H9 (cell line): ENCODE measurements around the gene MAGI1. TPM values are rescaled to one million over a fixed set of nuclear protein-coding genes. Genes with fewer than 3 reads are reported as not detected.

Experiments
- DNase-seq: peaks from one replicate; pipeline ENCODE4 v3.0.0-alpha.2; 2017
- H2AFZ ChIP-seq: one replicate; pipeline ENCODE4 v1.6.1; 2013; ENCODE audit warnings: mild to moderate bottlenecking, low read length, control low read depth, moderate library complexity
- H2AK5ac ChIP-seq: 2 replicates; pipeline ENCODE4 v1.6.1; 2013; ENCODE audit warnings: low read length, control low read depth, mixed read lengths; ENCODE audit not compliant: insufficient read length
- H2BK120ac ChIP-seq: one replicate; pipeline ENCODE4 v1.6.1; 2013; ENCODE audit warnings: low read depth, mild to moderate bottlenecking, low read length, control low read depth, inconsistent platforms; ENCODE audit not compliant: poor library complexity, severe bottlenecking
- H2BK12ac ChIP-seq: 2 replicates; pipeline ENCODE4 v1.6.1; 2013; ENCODE audit warnings: low read length, control low read depth, mixed read lengths, low read depth; ENCODE audit not compliant: insufficient read length
- H2BK15ac ChIP-seq: 2 replicates; pipeline ENCODE4 v1.6.1; 2013; ENCODE audit warnings: low read depth, low read length, control low read depth
- H2BK20ac ChIP-seq: one replicate; pipeline ENCODE4 v1.6.1; 2013; ENCODE audit warnings: low read depth, mild to moderate bottlenecking, low read length, control low read depth, inconsistent platforms; ENCODE audit not compliant: poor library complexity, severe bottlenecking
- H2BK5ac ChIP-seq: 2 replicates; pipeline ENCODE4 v1.6.1; 2013; ENCODE audit warnings: low read length, control low read depth, mixed read lengths; ENCODE audit not compliant: insufficient read length
- H3K14ac ChIP-seq: 2 replicates; pipeline ENCODE4 v1.6.1; 2013; ENCODE audit warnings: low read length, control low read depth; ENCODE audit not compliant: insufficient read depth
- H3K18ac ChIP-seq: 2 replicates; pipeline ENCODE4 v1.6.1; 2013; ENCODE audit warnings: low read depth, mild to moderate bottlenecking, mixed read lengths, low read length, control low read depth; ENCODE audit not compliant: insufficient read length
- H3K23ac ChIP-seq: 2 replicates; pipeline ENCODE4 v1.6.1; 2013; ENCODE audit warnings: low read length, control low read depth, mixed read lengths, low read depth; ENCODE audit not compliant: insufficient read length
- H3K23me2 ChIP-seq: 2 replicates; pipeline ENCODE4 v1.6.1; 2013; ENCODE audit warnings: low read depth, mild to moderate bottlenecking, mixed read lengths, low read length, control low read depth; ENCODE audit not compliant: insufficient read length, poor library complexity, severe bottlenecking
- H3K27ac ChIP-seq: 2 replicates; pipeline ENCODE4 v1.5.1; 2013; ENCODE audit warnings: low read length, control low read depth, mixed read lengths, low read depth; ENCODE audit not compliant: insufficient read length
- H3K27me3 ChIP-seq: 2 replicates; pipeline ENCODE4 v1.6.1; 2013; ENCODE audit warnings: low read length, control low read depth, inconsistent platforms; ENCODE audit not compliant: insufficient read depth
- H3K4ac ChIP-seq: 2 replicates; pipeline ENCODE4 v1.6.1; 2013; ENCODE audit warnings: low read depth, mild to moderate bottlenecking, control low read depth, inconsistent platforms, low read length, moderate library complexity
- H3K4me1 ChIP-seq: 2 replicates; pipeline ENCODE4 v1.6.1; 2013; ENCODE audit warnings: low read length, control low read depth, inconsistent platforms; ENCODE audit not compliant: insufficient read depth
- H3K4me2 ChIP-seq: 2 replicates; pipeline ENCODE4 v1.6.1; 2013; ENCODE audit warnings: low read length, control low read depth, mixed read lengths; ENCODE audit not compliant: insufficient read length, insufficient read depth
- H3K56ac ChIP-seq: 2 replicates; pipeline ENCODE4 v1.6.1; 2013; ENCODE audit warnings: low read depth, mild to moderate bottlenecking, mixed read lengths, low read length, control low read depth; ENCODE audit not compliant: insufficient read length
- H3K79me1 ChIP-seq: 2 replicates; pipeline ENCODE4 v1.6.1; 2013; ENCODE audit warnings: low read depth, mild to moderate bottlenecking, moderate library complexity, low read length, control low read depth, inconsistent platforms; ENCODE audit not compliant: insufficient read depth, poor library complexity, severe bottlenecking
- H3K79me2 ChIP-seq: 2 replicates; pipeline ENCODE4 v1.6.1; 2013; ENCODE audit warnings: low read length, control low read depth, inconsistent platforms; ENCODE audit not compliant: insufficient read depth
- H3K9ac ChIP-seq: 2 replicates; pipeline ENCODE4 v1.6.1; 2013; ENCODE audit warnings: low read length, control low read depth, mixed read lengths; ENCODE audit not compliant: insufficient read length; ENCODE audit errors: extremely low read depth
- H3K9me3 ChIP-seq: one replicate; pipeline ENCODE4 v1.6.1; 2013; ENCODE audit warnings: low read depth, low read length, inconsistent platforms; ENCODE audit not compliant: control insufficient read depth
- H3T11ph ChIP-seq: one replicate; pipeline ENCODE4 v1.6.1; 2013; ENCODE audit warnings: mild to moderate bottlenecking, low read length, control low read depth, inconsistent platforms
- H4K20me1 ChIP-seq: one replicate; pipeline ENCODE4 v1.6.1; 2013; ENCODE audit not compliant: control insufficient read depth, insufficient read length, insufficient read depth
- H4K5ac ChIP-seq: 2 replicates; pipeline ENCODE4 v1.6.1; 2013; ENCODE audit warnings: low read depth, mild to moderate bottlenecking, mixed read lengths, low read length, control low read depth; ENCODE audit not compliant: insufficient read length
- H4K8ac ChIP-seq: replicated peaks from 2 replicates; pipeline ENCODE4 v1.6.1; 2013; ENCODE audit warnings: low read length, control low read depth, mixed read lengths, low read depth; ENCODE audit not compliant: insufficient read length
- H4K91ac ChIP-seq: 2 replicates; pipeline ENCODE4 v1.6.1; 2013; ENCODE audit warnings: low read depth, mild to moderate bottlenecking, moderate library complexity, mixed read lengths, low read length, control low read depth; ENCODE audit not compliant: insufficient read length
- H3K27ac Mint-ChIP-seq, 3 experiments: 2 replicates in 2 of 3; 3 replicates in 1 of 3; pipeline ENCODE4 v1.8.0; 2020 to 2021; ENCODE audit warnings: mixed read lengths in 3 of 3, mild to moderate bottlenecking in 1 of 3, moderate library complexity in 1 of 3
- H3K27me3 Mint-ChIP-seq: 2 replicates; pipeline ENCODE4 v1.8.0; 2021; ENCODE audit warnings: low read depth, mild to moderate bottlenecking, moderate library complexity, mixed read lengths
- H3K36me3 Mint-ChIP-seq, 3 experiments: 2 replicates in 2 of 3; 3 replicates in 1 of 3; pipeline ENCODE4 v1.8.0; 2020 to 2021; ENCODE audit warnings: low read depth in 3 of 3, mixed read lengths in 3 of 3; ENCODE audit not compliant: insufficient read depth in 1 of 3
- H3K4me1 Mint-ChIP-seq, 2 experiments: 2 replicates each; pipeline ENCODE4 v1.8.0; 2020; ENCODE audit warnings: mixed read lengths in 2 of 2
- H3K4me3 Mint-ChIP-seq, 2 experiments: 2 replicates in 1 of 2; 3 replicates in 1 of 2; pipeline ENCODE4 v1.8.0; 2020 to 2021; ENCODE audit warnings: mild to moderate bottlenecking in 2 of 2, mixed read lengths in 2 of 2, moderate library complexity in 1 of 2
- H3K9me3 Mint-ChIP-seq, 2 experiments: 2 replicates in 1 of 2; 3 replicates in 1 of 2; pipeline ENCODE4 v1.8.0; 2020; ENCODE audit warnings: mild to moderate bottlenecking in 2 of 2, mixed read lengths in 2 of 2, moderate library complexity in 1 of 2
- CTCF ChIP-seq: fragments of 200-600 bp; sonication (generic); conservative IDR thresholded peaks from 3 replicates; pipeline ENCODE4 v1.8.0; 2021; ENCODE audit warnings: antibody characterized with exemption, mild to moderate bottlenecking
- total RNA-seq: library from RNA; stranded (reverse); gene quantifications from 2 replicates; pipeline ENCODE4 v1.2.1, GENCODE V29; 2021

MAGI1 gene
- total RNA-seq, 1 experiment from 2014 or later = 65.7 TPM

- Histone ChIP-seq H2AFZ (no peak overlapping the region), H3K18ac (no peak overlapping the region), H4K8ac (no peak overlapping the region), H2BK120ac (no peak overlapping the region), H3K23ac (no peak overlapping the region), H2BK20ac (no peak overlapping the region), H3K9me3 (no peaks in the 10 kb centered on the region), H3K56ac (no peak overlapping the region), H3K27ac (no peak overlapping the region), H2AK5ac (no peak overlapping the region), H4K20me1 (no peaks in the 10 kb centered on the region), H3K4me2 (no peak overlapping the region), H3K27me3 (no peaks in the 10 kb centered on the region), H3K23me2 (no peaks in the 10 kb centered on the region), H4K91ac (no peak overlapping the region), H3K4me1 (peaks cover 7% of the 10 kb centered on the region; the same call in 1 of the 2 replicates), H4K5ac (no peak overlapping the region), H3K4ac (no peak overlapping the region), H2BK5ac (no peak overlapping the region), H3K9ac (no peak overlapping the region), H2BK15ac (no peak overlapping the region), H3K14ac (no peak overlapping the region), H3T11ph (no peak overlapping the region), H2BK12ac (no peak overlapping the region), H3K79me1 (peaks cover 2% of the 10 kb centered on the region), H3K79me2 (peaks cover 8% of the 10 kb centered on the region; the same call in 1 of the 2 replicates)
- H3K4me1 Mint-ChIP-seq = peaks cover 42 to 47% of the 10 kb centered on the region in 2 experiments
- H3K9me3 Mint-ChIP-seq = no peaks in the 10 kb centered on the region; a peak in 1 of 5 replicates
- no peak for TF ChIP-seq CTCF
- no peaks in the 10 kb centered on the region; a peak in 1 of 7 replicates for H3K36me3 Mint-ChIP-seq
- no peak overlapping the region; a peak in 2 of 7 replicates for H3K27ac Mint-ChIP-seq
- no peak overlapping the region for H3K4me3 Mint-ChIP-seq
- no peaks in the 10 kb centered on the region for H3K27me3 Mint-ChIP-seq
- DNase-seq = no peak
Observed at GRCh38 chr3:65904016-65904415, 134.7 kb downstream of the MAGI1 start.
